HFFc6 (cell line): ENCODE measurements around the gene BCL2A1. TPM values are rescaled to one million over a fixed set of nuclear protein-coding genes. Genes with fewer than 3 reads are reported as not detected.

ENCODE experiments used
- DNase-seq: peaks from one replicate; pipeline ENCODE4 v3.0.0-alpha.2; 2018
- H3K27ac Mint-ChIP-seq: 2 replicates; pipeline ENCODE4 v1.8.0; 2020; ENCODE audit warnings: mild to moderate bottlenecking, mixed read lengths
- H3K27me3 Mint-ChIP-seq: 2 replicates; pipeline ENCODE4 v1.8.0; 2021; ENCODE audit warnings: mild to moderate bottlenecking, moderate library complexity, mixed read lengths; ENCODE audit not compliant: insufficient read depth
- H3K36me3 Mint-ChIP-seq: 2 replicates; pipeline ENCODE4 v1.8.0; 2021; ENCODE audit warnings: low read depth, mixed read lengths
- H3K4me1 Mint-ChIP-seq: 2 replicates; pipeline ENCODE4 v1.8.0; 2020; ENCODE audit warnings: low read depth, mixed read lengths
- H3K4me3 Mint-ChIP-seq: 2 replicates; pipeline ENCODE4 v1.8.0; 2020; ENCODE audit warnings: mild to moderate bottlenecking, moderate library complexity, mixed read lengths
- H3K9me3 Mint-ChIP-seq: 2 replicates; pipeline ENCODE4 v1.8.0; 2020; ENCODE audit warnings: mild to moderate bottlenecking, mixed read lengths
- total RNA-seq, 6 experiments: library from RNA; stranded (reverse); fragmentation: NEBNext Ultra II Directional; extraction: Animal tissue kit (Norgen Biotek cat#: 25700); gene quantifications; 2 replicates in 1 of 6; 3 replicates in 5 of 6; pipeline ENCODE4 v1.2.3, GENCODE V29; 2021
- TF ChIP-seq, protein P1 (sequence below): fragments of 200-600 bp; sonication (generic); IDR thresholded peaks from 2 replicates; pipeline ENCODE4 v1.5.0; 2021; ENCODE audit warnings: antibody characterized with exemption, mild to moderate bottlenecking

The BCL2A1 gene
- total RNA-seq, 6 experiments from 2014 or later = 0.27 to 0.46 TPM; not detected in 4

DNA sequence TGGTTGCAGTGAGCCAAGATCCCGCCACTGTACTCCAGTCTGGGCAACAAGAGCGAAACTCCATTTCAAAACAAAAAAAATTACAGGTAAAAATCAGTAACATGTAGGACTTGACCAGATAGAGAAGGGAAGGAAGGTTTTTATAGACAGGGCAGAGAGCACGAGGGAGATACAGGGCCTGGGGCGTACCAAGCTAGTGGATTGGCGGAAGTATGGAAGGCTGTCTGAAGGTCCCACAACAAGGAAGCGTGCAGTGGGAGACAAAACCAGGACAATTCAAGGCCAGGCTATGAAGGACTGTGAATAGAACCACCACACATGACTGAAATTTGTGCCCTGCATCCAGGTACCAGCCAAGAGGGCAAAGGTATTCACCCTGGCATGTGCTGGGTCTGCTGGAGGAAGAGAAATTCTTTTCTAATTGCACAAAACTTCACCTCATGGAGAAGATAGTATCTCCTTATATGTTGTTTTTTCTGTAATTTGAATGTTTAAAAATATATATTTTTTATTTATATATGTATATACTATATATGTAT lies 33.0 kb upstream of the BCL2A1 start:
- Mint-ChIP-seq H3K36me3 (no peaks in the 10 kb centered on the region), H3K27me3 (peaks cover 5% of the 10 kb centered on the region; the same call in 1 of the 2 replicates), H3K4me1 (peaks cover 4% of the 10 kb centered on the region; the same call in 1 of the 2 replicates), H3K27ac (no peak overlapping the region), H3K4me3 (no peak overlapping the region), H3K9me3 (no peaks in the 10 kb centered on the region)
- TF ChIP-seq, protein P1, sequence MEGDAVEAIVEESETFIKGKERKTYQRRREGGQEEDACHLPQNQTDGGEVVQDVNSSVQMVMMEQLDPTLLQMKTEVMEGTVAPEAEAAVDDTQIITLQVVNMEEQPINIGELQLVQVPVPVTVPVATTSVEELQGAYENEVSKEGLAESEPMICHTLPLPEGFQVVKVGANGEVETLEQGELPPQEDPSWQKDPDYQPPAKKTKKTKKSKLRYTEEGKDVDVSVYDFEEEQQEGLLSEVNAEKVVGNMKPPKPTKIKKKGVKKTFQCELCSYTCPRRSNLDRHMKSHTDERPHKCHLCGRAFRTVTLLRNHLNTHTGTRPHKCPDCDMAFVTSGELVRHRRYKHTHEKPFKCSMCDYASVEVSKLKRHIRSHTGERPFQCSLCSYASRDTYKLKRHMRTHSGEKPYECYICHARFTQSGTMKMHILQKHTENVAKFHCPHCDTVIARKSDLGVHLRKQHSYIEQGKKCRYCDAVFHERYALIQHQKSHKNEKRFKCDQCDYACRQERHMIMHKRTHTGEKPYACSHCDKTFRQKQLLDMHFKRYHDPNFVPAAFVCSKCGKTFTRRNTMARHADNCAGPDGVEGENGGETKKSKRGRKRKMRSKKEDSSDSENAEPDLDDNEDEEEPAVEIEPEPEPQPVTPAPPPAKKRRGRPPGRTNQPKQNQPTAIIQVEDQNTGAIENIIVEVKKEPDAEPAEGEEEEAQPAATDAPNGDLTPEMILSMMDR = no peak
- DNase-seq = no peak

DNA sequence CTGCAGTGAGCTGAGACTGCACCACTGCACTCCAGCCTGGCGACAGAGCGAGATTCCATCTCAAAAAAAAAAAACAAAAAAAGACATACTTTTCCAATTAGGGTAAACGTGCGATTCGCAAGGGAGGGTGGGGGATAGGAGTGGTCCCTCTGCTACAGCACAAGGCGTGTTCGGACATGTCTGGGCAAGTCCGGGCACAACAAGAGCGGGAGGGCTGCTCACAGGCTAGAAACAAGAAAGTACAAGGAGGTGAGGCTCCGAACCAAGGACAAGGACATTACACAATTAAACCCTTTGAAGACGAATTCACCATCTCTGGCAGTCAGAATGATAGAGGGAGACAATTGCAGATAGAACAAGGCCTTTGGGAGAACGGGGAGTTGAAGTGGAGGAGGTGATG lies 32.2 kb upstream of the BCL2A1 start:
- no peaks in the 10 kb centered on the region for H3K4me1 Mint-ChIP-seq
- no peaks in the 10 kb centered on the region for H3K36me3 Mint-ChIP-seq
- TF ChIP-seq, protein P1 = no peak
- H3K27me3 Mint-ChIP-seq = peaks cover 5% of the 10 kb centered on the region; the same call in 1 of the 2 replicates
- H3K9me3 Mint-ChIP-seq = no peaks in the 10 kb centered on the region
- no peak for DNase-seq
- H3K27ac Mint-ChIP-seq = no peak overlapping the region; the same call in 1 of the 2 replicates
- H3K4me3 Mint-ChIP-seq = no peak overlapping the region

DNA sequence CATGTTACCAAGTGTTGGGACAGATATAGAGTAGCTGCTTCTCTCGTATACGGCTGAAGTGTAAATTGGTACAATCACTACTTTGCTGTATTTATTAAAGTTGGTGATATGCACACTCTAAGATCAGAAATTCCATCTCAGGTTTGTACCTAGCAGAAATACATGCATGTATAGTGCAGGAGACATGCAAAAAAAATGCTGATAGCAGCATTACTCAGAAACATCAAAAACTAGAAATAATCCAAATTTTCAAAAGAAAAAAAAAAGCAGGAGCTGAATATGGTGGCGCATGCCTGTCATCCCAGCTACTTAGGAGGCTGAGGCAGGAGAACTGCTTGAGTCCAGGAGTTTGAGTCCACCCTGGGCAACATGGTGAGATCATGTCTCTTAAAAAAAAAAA lies 31.3 kb upstream of the BCL2A1 start:
- Mint-ChIP-seq H3K27me3 (peaks cover 1% of the 10 kb centered on the region; the same call in 1 of the 2 replicates), H3K27ac (no peak overlapping the region), H3K36me3 (no peaks in the 10 kb centered on the region), H3K4me3 (no peak overlapping the region), H3K9me3 (no peaks in the 10 kb centered on the region), H3K4me1 (no peaks in the 10 kb centered on the region)
- TF ChIP-seq, protein P1 = no peak
- no peak for DNase-seq

DNA sequence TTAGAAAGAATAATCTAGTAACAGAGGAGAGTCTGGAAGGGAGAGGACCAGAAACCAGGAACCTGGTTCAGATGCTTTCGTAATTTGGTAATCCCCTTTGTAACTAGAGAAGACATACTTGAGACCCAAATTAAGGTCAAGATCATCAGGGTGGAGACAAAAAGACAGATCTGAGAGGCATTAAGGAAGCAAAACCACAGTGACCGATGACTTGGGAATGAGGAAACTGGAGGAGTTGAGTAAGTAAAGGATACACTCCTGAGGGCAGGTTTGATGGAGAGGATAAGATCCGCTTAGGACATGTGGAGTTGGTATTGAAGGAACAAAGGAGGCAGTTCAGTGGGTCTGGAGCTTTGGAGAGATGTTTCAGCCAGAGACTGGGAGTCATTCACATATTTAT lies 23.6 kb upstream of the BCL2A1 start:
- no peaks in the 10 kb centered on the region for H3K9me3 Mint-ChIP-seq
- H3K4me1 Mint-ChIP-seq = peaks cover 23% of the 10 kb centered on the region
- 0 out of 2 replicates have a peak, but pooled peaks cover 3% of the 10 kb centered on the region for H3K27me3 Mint-ChIP-seq
- TF ChIP-seq, protein P1 = no peak
- peak; percentile 18 for DNase-seq
- H3K4me3 Mint-ChIP-seq = no peak overlapping the region
- H3K36me3 Mint-ChIP-seq = no peaks in the 10 kb centered on the region
- H3K27ac Mint-ChIP-seq = no peak overlapping the region; the same call in 1 of the 2 replicates

DNA sequence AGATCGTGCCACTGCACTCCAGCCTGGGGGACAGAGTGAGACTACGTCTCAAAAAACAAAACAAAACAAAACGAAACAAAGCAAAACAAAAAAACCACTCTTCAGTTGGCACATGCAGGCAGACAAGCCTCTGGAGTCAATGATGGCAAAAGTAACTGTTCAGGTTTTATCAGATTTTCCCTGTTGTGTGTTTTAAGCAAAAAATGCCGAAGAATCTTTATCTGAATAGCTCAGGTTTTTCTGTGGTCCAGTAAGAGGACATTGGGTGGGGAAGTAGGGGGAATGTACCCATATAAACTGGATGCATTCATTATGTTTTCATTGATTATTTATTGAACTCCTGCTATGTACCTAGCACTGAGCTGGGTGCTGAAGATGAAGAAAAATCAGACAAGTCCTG lies 20.8 kb upstream of the BCL2A1 start:
- TF ChIP-seq, protein P1 = no peak
- no peaks in the 10 kb centered on the region for H3K36me3 Mint-ChIP-seq
- H3K27me3 Mint-ChIP-seq = peaks cover 3% of the 10 kb centered on the region; the same call in 1 of the 2 replicates
- DNase-seq = no peak
- H3K4me1 Mint-ChIP-seq = peaks cover 27% of the 10 kb centered on the region
- no peaks in the 10 kb centered on the region for H3K9me3 Mint-ChIP-seq
- H3K4me3 Mint-ChIP-seq = no peak overlapping the region
- H3K27ac Mint-ChIP-seq = no peak overlapping the region
